ACC112 (cell line): ENCODE measurements around the gene GABRA5.
"Not testable (repeated sequence)": the region's sequence is repeated elsewhere in the genome, so short reads cannot be mapped to it uniquely, and the experiment has no call there.

Source experiments
- H2AFZ ChIP-seq: fragments of 200-600 bp; sonication (generic); one replicate; pipeline ENCODE4 v1.6.0; 2017; ENCODE audit warnings: antibody characterized with exemption, low read length; ENCODE audit not compliant: unreplicated experiment
- H3K27ac ChIP-seq: fragments of 200-600 bp; sonication (generic); 2 replicates; pipeline ENCODE4 v1.5.1; 2014; ENCODE audit warnings: low read depth, mild to moderate bottlenecking, antibody characterized with exemption, low read length, moderate library complexity
- H3K27me3 ChIP-seq: fragments of 200-600 bp; sonication (generic); 2 replicates; pipeline ENCODE4 v1.6.1; 2014; ENCODE audit warnings: mild to moderate bottlenecking, antibody characterized with exemption, low read length, moderate library complexity, mixed read lengths; ENCODE audit not compliant: insufficient read depth
- H3K36me3 ChIP-seq: fragments of 200-600 bp; sonication (generic); 2 replicates; pipeline ENCODE4 v1.6.1; 2016; ENCODE audit warnings: mild to moderate bottlenecking, antibody characterized with exemption, low read length, moderate library complexity, mixed read lengths; ENCODE audit not compliant: insufficient read depth
- H3K4me1 ChIP-seq: fragments of 200-600 bp; sonication (generic); one replicate; pipeline ENCODE4 v1.6.1; 2016; ENCODE audit warnings: low read length, mixed read lengths; ENCODE audit not compliant: insufficient read depth, unreplicated experiment, control insufficient read depth
- H3K4me3 ChIP-seq: fragments of 200-600 bp; sonication (generic); 2 replicates; pipeline ENCODE4 v1.5.1; 2014; ENCODE audit warnings: mild to moderate bottlenecking, low read depth, low read length
- H3K79me2 ChIP-seq: fragments of 200-600 bp; sonication (generic); one replicate; pipeline ENCODE4 v1.6.0; 2016; ENCODE audit warnings: low read length; ENCODE audit not compliant: control insufficient read depth, unreplicated experiment, insufficient read depth

The GABRA5 gene

GRCh38 chr15:26866298-26867199 is at the start of gene GABRA5:
Gene GABRA5 (plus strand): TSS chr15:26867062. CDS start chr15:26869249, 2,187 bp downstream.
- no peak within 1 kb of the TSS for H2AFZ ChIP-seq
- H3K36me3 ChIP-seq, result no peaks in the 10 kb centered on the region
- no peak within 1 kb of the TSS for H3K27ac ChIP-seq
- no peaks in the 10 kb centered on the region for H3K4me1 ChIP-seq
- no peaks in the 10 kb centered on the region for H3K79me2 ChIP-seq
- peaks cover 49% of the 10 kb centered on the region for H3K27me3 ChIP-seq
- no peak within 1 kb of the TSS for H3K4me3 ChIP-seq

GRCh38 chr15:26831191-26831590 is 35.7 kb upstream of the GABRA5 start:
- H3K27me3 ChIP-seq, result not testable (repeated sequence)

DNA sequence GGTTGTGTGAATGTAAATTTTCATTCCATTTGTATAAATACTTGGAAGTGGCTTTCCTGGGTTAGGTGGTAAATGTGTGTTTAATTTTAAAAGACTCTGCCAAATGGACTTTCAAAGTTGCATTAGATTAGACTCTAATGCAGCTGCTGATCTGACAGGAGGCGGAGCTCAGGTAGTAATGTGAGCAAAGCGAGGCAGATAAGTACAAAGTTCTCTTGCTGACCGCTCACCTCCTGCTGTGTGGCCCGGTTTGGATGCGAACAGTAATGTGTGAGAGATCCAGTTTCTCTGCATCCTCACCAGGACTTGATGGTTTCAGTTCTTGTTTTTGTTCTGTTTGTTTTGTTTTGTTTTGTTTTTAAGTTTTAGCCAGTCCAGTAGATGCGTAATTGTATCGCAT is 34.9 kb upstream of the GABRA5 start:
- Histone ChIP-seq H3K4me3 (no peak overlapping the region), H3K27ac (no peak overlapping the region), H2AFZ (no peak overlapping the region), H3K36me3 (no peaks in the 10 kb centered on the region), H3K79me2 (no peaks in the 10 kb centered on the region), H3K27me3 (no peaks in the 10 kb centered on the region), H3K4me1 (no peaks in the 10 kb centered on the region)

More at GRCh38 chr15:26831191-26831590, 35.7 kb upstream of the GABRA5 start:
- not testable (repeated sequence) for H3K4me3 ChIP-seq, H3K27ac ChIP-seq, H3K36me3 ChIP-seq, H3K4me1 ChIP-seq, H3K79me2 ChIP-seq, H2AFZ ChIP-seq

- H3K4me3 ChIP-seq, result no peak overlapping the region
- H3K27ac ChIP-seq, result no peak overlapping the region
- no peaks in the 10 kb centered on the region for H3K27me3 ChIP-seq
- H3K36me3 ChIP-seq, result no peaks in the 10 kb centered on the region
- no peaks in the 10 kb centered on the region for H3K79me2 ChIP-seq
- no peak overlapping the region for H2AFZ ChIP-seq
- no peaks in the 10 kb centered on the region for H3K4me1 ChIP-seq
Measured at GRCh38 chr15:26838742-26839460, 28.0 kb upstream of the GABRA5 start.

GRCh38 chr15:26841514-26841913 is 25.3 kb upstream of the GABRA5 start:
- Histone ChIP-seq H3K36me3 (no peaks in the 10 kb centered on the region), H3K27me3 (no peaks in the 10 kb centered on the region), H3K79me2 (no peaks in the 10 kb centered on the region), H3K27ac (no peak overlapping the region), H3K4me1 (no peaks in the 10 kb centered on the region), H3K4me3 (no peak overlapping the region), H2AFZ (no peak overlapping the region)

DNA sequence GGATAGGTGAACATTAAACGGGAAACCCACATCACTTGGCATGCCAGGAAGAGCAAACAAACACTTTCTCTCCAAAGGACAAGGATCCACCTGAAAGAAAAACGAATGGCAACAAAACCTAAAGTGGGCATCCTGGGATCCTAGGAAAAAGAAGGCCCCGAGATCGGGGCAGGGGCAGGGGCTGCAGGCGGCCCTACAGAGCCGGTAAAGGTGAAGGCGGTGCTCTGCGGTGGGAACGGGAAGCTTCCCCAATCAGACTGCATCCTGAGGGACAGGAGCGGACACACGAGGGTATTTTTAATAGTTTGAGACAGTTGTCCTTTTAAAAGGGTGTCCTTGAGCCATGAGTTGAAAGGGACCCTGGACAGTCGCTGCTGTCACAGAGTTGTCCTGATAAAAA is 24.9 kb upstream of the GABRA5 start:
- no peak overlapping the region for H3K4me3 ChIP-seq
- no peaks in the 10 kb centered on the region for H3K4me1 ChIP-seq
- H3K36me3 ChIP-seq, result no peaks in the 10 kb centered on the region

DNA sequence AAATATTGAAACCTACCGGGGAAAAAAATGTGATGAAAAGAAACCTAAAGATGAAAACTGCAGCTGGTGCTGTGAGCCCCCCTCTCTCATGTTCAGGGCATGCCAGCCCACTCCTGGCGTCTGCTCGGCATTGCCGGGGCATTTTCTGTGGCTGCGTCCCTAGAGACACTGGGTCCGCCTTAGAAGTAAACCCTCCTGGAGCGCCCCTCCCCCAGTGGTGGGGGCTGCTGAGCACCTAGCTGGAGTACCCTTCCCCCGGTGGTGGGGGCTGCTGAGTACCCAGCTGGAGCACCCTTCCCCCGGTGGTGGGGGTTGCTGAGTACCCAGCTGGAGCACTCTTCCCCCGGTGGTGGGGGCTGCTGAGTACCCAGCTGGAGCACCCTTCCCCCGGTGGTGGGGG is 24.5 kb upstream of the GABRA5 start:
- Histone ChIP-seq H3K27ac (no peak overlapping the region), H3K79me2 (no peaks in the 10 kb centered on the region), H2AFZ (no peak overlapping the region), H3K27me3 (no peaks in the 10 kb centered on the region), H3K4me1 (no peaks in the 10 kb centered on the region), H3K4me3 (no peak overlapping the region), H3K36me3 (no peaks in the 10 kb centered on the region)

More for the DNA sequence above, 24.9 kb upstream of the GABRA5 start:
- Histone ChIP-seq H2AFZ (no peak overlapping the region), H3K27ac (no peak overlapping the region), H3K79me2 (no peaks in the 10 kb centered on the region), H3K27me3 (no peaks in the 10 kb centered on the region)

GRCh38 chr15:26844901-26845300 is 22.0 kb upstream of the GABRA5 start:
- H3K27ac ChIP-seq, result no peak overlapping the region
- no peak overlapping the region for H2AFZ ChIP-seq
- H3K27me3 ChIP-seq, result no peaks in the 10 kb centered on the region
- no peaks in the 10 kb centered on the region for H3K4me1 ChIP-seq
- no peaks in the 10 kb centered on the region for H3K36me3 ChIP-seq
- no peaks in the 10 kb centered on the region for H3K79me2 ChIP-seq
- no peak overlapping the region for H3K4me3 ChIP-seq

DNA sequence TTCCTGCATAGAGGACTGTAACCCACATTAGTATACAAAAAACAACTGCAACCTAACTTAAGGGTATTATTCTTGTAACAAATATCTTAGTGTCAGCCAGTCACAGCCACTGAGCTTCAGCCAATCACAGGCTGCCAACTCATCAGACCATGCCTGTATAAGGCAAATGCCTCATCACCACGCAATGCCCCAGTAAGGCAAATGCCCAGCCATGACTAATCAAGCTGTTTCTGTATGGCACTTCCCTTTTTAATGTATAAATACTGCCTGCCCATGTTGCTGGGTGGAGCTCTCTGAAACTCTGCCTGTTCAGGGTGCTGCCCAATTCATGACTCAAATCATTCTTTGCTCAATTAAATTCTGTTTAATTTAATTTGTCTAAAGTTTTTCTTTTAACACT is 18.4 kb upstream of the GABRA5 start:
- Histone ChIP-seq H3K27me3 (no peaks in the 10 kb centered on the region), H3K27ac (no peak overlapping the region)

DNA sequence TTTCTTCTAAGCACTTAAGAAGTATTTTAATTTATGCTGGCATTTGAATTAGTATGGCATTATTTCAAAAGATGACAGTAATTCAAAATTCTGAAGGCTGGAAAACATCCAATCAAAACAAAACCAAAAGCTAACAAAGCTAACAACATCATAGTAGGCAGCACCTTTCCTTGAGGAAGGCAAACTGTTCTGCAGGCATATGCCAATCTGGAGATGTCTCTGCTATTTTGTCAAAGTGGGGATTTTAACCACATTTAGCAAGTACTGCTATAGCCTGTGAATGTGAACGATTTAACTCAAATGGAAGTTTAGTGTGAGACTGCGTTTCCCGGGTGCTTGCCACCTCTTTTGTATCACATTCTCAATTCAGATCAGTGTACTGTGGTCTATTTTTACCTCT is 16.7 kb upstream of the GABRA5 start:
- Histone ChIP-seq H3K27me3 (no peaks in the 10 kb centered on the region), H2AFZ (no peak overlapping the region), H3K79me2 (no peaks in the 10 kb centered on the region), H3K36me3 (no peaks in the 10 kb centered on the region), H3K27ac (no peak overlapping the region), H3K4me1 (no peaks in the 10 kb centered on the region), H3K4me3 (no peak overlapping the region)

More for the DNA sequence above, 18.4 kb upstream of the GABRA5 start:
- H3K4me3 ChIP-seq, result no peak overlapping the region
- H3K4me1 ChIP-seq, result no peaks in the 10 kb centered on the region
- no peaks in the 10 kb centered on the region for H3K79me2 ChIP-seq
- H2AFZ ChIP-seq, result no peak overlapping the region
- H3K36me3 ChIP-seq, result no peaks in the 10 kb centered on the region

DNA sequence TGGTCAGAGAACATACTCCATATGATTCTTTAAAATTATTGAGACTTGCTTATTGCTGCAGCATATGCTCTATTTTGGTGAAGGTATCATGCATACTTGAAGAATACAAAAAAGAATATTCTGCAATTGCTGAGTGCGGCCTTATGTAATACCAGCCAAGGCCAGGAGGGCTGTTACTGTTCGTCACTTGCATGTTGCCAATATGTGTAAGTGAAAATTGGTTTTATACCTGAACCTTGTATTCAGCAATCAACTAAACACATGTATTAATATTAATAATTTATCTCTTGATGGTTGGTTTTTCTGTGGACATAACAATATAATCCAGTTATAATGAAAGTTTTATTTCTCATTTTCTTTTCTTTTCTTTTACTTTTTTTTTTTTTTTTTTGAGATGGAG is 13.9 kb upstream of the GABRA5 start:
- no peaks in the 10 kb centered on the region for H3K36me3 ChIP-seq
- no peak overlapping the region for H2AFZ ChIP-seq
- no peak overlapping the region for H3K27ac ChIP-seq
- no peaks in the 10 kb centered on the region for H3K27me3 ChIP-seq
- no peak overlapping the region for H3K4me3 ChIP-seq
- no peaks in the 10 kb centered on the region for H3K4me1 ChIP-seq
- H3K79me2 ChIP-seq, result no peaks in the 10 kb centered on the region
